ENCODE measurements around the gene HSD17B7. TPM values are rescaled to one million over a fixed set of nuclear protein-coding genes. Genes with fewer than 3 reads are reported as not detected.

The HSD17B7 gene
- total and polyA plus RNA-seq, 2 of the 8 experiments (the other 6 are each of a cell fraction or from before 2014, with no cell fraction given) = 31.0 to 37.8 TPM

DNA sequence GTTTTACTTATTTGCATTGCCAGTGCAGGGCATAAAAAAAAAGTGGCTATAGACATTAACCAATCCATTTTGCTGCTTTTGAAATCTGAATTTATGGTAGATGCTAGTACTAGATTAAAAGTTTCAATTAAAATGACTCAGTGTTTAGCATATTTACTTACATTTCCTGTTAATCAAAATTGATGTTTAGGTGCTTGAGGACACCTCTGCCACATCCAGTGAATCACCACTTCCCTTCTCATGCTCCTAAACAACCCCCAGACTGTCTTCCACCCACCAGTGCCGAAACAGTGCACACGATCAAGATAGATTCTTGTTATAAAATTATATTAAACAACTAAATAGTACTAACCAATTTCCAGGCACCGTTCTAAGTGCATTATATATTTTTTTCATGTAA lies 32.7 kb downstream of the HSD17B7 start (continued):
- TF ChIP-seq, protein P1, sequence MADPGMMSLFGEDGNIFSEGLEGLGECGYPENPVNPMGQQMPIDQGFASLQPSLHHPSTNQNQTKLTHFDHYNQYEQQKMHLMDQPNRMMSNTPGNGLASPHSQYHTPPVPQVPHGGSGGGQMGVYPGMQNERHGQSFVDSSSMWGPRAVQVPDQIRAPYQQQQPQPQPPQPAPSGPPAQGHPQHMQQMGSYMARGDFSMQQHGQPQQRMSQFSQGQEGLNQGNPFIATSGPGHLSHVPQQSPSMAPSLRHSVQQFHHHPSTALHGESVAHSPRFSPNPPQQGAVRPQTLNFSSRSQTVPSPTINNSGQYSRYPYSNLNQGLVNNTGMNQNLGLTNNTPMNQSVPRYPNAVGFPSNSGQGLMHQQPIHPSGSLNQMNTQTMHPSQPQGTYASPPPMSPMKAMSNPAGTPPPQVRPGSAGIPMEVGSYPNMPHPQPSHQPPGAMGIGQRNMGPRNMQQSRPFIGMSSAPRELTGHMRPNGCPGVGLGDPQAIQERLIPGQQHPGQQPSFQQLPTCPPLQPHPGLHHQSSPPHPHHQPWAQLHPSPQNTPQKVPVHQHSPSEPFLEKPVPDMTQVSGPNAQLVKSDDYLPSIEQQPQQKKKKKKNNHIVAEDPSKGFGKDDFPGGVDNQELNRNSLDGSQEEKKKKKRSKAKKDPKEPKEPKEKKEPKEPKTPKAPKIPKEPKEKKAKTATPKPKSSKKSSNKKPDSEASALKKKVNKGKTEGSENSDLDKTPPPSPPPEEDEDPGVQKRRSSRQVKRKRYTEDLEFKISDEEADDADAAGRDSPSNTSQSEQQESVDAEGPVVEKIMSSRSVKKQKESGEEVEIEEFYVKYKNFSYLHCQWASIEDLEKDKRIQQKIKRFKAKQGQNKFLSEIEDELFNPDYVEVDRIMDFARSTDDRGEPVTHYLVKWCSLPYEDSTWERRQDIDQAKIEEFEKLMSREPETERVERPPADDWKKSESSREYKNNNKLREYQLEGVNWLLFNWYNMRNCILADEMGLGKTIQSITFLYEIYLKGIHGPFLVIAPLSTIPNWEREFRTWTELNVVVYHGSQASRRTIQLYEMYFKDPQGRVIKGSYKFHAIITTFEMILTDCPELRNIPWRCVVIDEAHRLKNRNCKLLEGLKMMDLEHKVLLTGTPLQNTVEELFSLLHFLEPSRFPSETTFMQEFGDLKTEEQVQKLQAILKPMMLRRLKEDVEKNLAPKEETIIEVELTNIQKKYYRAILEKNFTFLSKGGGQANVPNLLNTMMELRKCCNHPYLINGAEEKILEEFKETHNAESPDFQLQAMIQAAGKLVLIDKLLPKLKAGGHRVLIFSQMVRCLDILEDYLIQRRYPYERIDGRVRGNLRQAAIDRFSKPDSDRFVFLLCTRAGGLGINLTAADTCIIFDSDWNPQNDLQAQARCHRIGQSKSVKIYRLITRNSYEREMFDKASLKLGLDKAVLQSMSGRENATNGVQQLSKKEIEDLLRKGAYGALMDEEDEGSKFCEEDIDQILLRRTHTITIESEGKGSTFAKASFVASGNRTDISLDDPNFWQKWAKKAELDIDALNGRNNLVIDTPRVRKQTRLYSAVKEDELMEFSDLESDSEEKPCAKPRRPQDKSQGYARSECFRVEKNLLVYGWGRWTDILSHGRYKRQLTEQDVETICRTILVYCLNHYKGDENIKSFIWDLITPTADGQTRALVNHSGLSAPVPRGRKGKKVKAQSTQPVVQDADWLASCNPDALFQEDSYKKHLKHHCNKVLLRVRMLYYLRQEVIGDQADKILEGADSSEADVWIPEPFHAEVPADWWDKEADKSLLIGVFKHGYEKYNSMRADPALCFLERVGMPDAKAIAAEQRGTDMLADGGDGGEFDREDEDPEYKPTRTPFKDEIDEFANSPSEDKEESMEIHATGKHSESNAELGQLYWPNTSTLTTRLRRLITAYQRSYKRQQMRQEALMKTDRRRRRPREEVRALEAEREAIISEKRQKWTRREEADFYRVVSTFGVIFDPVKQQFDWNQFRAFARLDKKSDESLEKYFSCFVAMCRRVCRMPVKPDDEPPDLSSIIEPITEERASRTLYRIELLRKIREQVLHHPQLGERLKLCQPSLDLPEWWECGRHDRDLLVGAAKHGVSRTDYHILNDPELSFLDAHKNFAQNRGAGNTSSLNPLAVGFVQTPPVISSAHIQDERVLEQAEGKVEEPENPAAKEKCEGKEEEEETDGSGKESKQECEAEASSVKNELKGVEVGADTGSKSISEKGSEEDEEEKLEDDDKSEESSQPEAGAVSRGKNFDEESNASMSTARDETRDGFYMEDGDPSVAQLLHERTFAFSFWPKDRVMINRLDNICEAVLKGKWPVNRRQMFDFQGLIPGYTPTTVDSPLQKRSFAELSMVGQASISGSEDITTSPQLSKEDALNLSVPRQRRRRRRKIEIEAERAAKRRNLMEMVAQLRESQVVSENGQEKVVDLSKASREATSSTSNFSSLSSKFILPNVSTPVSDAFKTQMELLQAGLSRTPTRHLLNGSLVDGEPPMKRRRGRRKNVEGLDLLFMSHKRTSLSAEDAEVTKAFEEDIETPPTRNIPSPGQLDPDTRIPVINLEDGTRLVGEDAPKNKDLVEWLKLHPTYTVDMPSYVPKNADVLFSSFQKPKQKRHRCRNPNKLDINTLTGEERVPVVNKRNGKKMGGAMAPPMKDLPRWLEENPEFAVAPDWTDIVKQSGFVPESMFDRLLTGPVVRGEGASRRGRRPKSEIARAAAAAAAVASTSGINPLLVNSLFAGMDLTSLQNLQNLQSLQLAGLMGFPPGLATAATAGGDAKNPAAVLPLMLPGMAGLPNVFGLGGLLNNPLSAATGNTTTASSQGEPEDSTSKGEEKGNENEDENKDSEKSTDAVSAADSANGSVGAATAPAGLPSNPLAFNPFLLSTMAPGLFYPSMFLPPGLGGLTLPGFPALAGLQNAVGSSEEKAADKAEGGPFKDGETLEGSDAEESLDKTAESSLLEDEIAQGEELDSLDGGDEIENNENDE (IDR thresholded peaks at IDR 0.05; ENCODE audit: insufficient replicate concordance, low read length) = no peak
- no peak for TF ChIP-seq FOSL1 (IDR thresholded peaks at IDR 0.05; ENCODE audit: insufficient read depth, low read depth, low read length)
- TF ChIP-seq GTF2F1 (IDR thresholded peaks at IDR 0.05; ENCODE audit: borderline replicate concordance, low read depth, low read length) = no peak
